SK-N-SH (cell line): ENCODE measurements around the gene CAV1.
"Not testable (repeated sequence)": the region's sequence is repeated elsewhere in the genome, so short reads cannot be mapped to it uniquely, and the experiment has no call there.

Experiments
- CTCF ChIP-seq: fragments of 200-600 bp; sonication (generic); IDR thresholded peaks from 2 replicates; pipeline ENCODE4 v1.6.1; 2017; ENCODE audit warnings: antibody characterized with exemption, mild to moderate bottlenecking, moderate library complexity
- EZH2phosphoT487 ChIP-seq: fragments of 200-600 bp; sonication (generic); IDR thresholded peaks from 2 replicates; pipeline ENCODE4 v1.6.1; 2017; ENCODE audit warnings: low read depth, mixed run types, mild to moderate bottlenecking, antibody characterized with exemption, moderate library complexity, borderline replicate concordance
- POLR2AphosphoS5 ChIP-seq: IDR thresholded peaks from 2 replicates; pipeline ENCODE4 v1.6.1; 2012; ENCODE audit warnings: low read depth, low read length
- TEAD4 ChIP-seq: IDR thresholded peaks from 2 replicates; pipeline ENCODE4 v1.4.0; 2012; ENCODE audit warnings: mild to moderate bottlenecking, borderline replicate concordance; ENCODE audit not compliant: insufficient read depth

- not testable (repeated sequence) for TF ChIP-seq CTCF, TEAD4, EZH2phosphoT487, POLR2AphosphoS5
These were observed 40.4 kb upstream of the CAV1 start for GRCh38 chr7:116484389-116484788.
